Pancreas (tissue), 10 donors: Measurements from ENCODE around the gene SMU1. TPM values are rescaled to one million over a fixed set of nuclear protein-coding genes. Genes with fewer than 3 reads are reported as not detected.

Experiments used
- ATAC-seq, 4 donors: fragments of 200-7000 bp; cut with Tn5 transposase; one replicate each; pipeline versions ENCODE4 v1.8.0 to v1.9.1; 2020; ENCODE audit warnings: mild to moderate bottlenecking in 4 of 4, moderate library complexity in 4 of 4
- DNase-seq, 6 donors: peaks; one replicate each; pipeline ENCODE4 v3.0.0-alpha.2; 2020
- FAIRE-seq: peaks from 2 replicates; lab custom pipeline; 2012; peaks lifted over from hg19 to GRCh38; lab: Jason Lieb, UNC
- H3K27ac ChIP-seq, 4 donors: fragments of 200-600 bp; sonication (generic); 1 replicate in 3 of 4; 2 replicates in 1 of 4; pipeline versions ENCODE4 v1.5.0 to v1.8.0; 2020
- H3K27me3 ChIP-seq, 4 donors: fragments of 200-600 bp; one replicate each; pipeline ENCODE4 v1.8.0; 2021
- H3K36me3 ChIP-seq, 3 donors: fragments of 200-600 bp; sonication (generic) in 1 of 3; one replicate each; pipeline versions ENCODE4 v1.5.0 to v1.8.0; 2020 to 2021
- H3K4me1 ChIP-seq, 3 donors: fragments of 200-600 bp; one replicate each; pipeline ENCODE4 v1.8.0; 2021
- H3K4me3 ChIP-seq, 4 donors: fragments of 200-600 bp; sonication (generic) in 2 of 4; one replicate each; pipeline versions ENCODE4 v1.5.0 to v1.8.0; 2020 to 2021
- H3K9me3 ChIP-seq, 4 donors: fragments of 200-600 bp; one replicate each; pipeline ENCODE4 v1.8.0; 2021
- WGBS, 2 donors: extraction: QIAGEN DNeasy Blood & Tissue Kit; methylation state at CpG; one replicate each; pipeline ENCODE4 v1.1.7; 2013; 5-methylcytosine and 5-hydroxymethylcytosine counted together
- intact Hi-C, 3 donors: fragments of 100-400 bp; cut with DNase I; formaldehyde crosslinking; loops; one replicate each; pipeline versions ENCODE4 v1.11.1 to v1.14.2; 2022
- polyA plus RNA-seq, 2 donors: library from polyadenylated mRNA; stranded (reverse); fragments of 200-250 nt; gene quantifications; one replicate each; pipeline ENCODE4 v1.2.3, GENCODE V29; 2013
- total RNA-seq, 6 donors: library from RNA; stranded (reverse); fragmentation: NEBNext Ultra II Directional in 4 of 6; extraction: Animal tissue kit (Norgen Biotek cat#: 25700) in 4 of 6; gene quantifications; one replicate each; pipeline versions ENCODE4 v1.2.1 to v1.2.4, GENCODE V29; 2021 to 2023
- TF ChIP-seq, protein P1 (sequence below), 4 donors: fragments of 200-600 bp; sonication (generic) in 3 of 4; IDR thresholded peaks; one replicate each; pipeline versions ENCODE4 v1.5.0 to v1.8.0; 2021; ENCODE audit warnings: antibody characterized with exemption in 4 of 4
- donor health status: healthy with polysubstance abuse.
- donor health status: DM: no; HTN: no; CAD: no; lungs with moderate emphysema.
- donor health status: DM: no; HTN: no; CAD: no.
- donor health status: control.
- donor health status: control.
- donor health status: Bipolar disorder and iron deficiency.
- donor health status: DM: yes; HTN: yes; CAD: no.
- donor health status: DM: no; HTN: no; CAD: no.
- donor health status: DM: no; HTN: no; CAD: no.
- donor health status: DM: yes; HTN: yes; CAD: no.

Gene SMU1
- total and polyA plus RNA-seq, 8 donors = 3.5 to 10.3 (median 6.6) TPM

DNA sequence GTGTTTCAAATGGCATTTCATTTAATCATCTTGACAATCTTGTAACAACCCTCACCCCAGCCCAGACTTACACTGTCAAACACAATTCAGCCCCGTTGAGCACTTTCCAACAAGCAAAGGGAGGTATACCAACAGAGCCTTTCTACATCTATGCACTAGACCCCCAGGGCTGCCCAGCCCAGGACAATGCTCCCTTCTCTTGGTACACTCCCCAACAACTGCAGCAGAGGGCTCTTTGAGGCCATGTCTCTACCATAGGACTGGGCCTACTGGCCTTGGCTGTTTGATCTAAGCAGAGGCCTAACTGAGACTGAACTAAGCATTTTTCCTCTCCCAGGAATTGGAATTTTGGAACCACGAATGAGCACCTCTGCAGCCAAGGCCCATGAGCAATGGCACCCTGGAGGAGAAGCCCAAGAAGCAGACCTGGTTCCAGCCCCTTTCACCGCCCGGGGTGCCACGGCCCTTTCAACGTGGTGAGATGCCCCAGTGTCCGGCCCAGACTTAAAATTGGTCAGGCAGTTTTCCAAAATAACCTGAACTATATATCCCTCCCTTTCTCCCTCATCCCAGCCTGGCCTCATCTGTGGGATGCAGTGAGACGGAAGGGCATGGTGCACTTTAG, 47.0 kb upstream of the SMU1 start:
- FAIRE-seq (no peak), ATAC-seq (no peak), DNase-seq (no peak)
- H3K4me1 ChIP-seq = no peaks in the 10 kb centered on the region
- 92 to 96% methylated on average over 8 of the region's 8 CpGs for WGBS, 2 donors
- peaks cover 0 to 19% (median 0%) of the 10 kb centered on the region in 3 donors for H3K36me3 ChIP-seq
- H3K27me3 ChIP-seq = no peaks in the 10 kb centered on the region
- no peak overlapping the region for H3K27ac ChIP-seq
- intact Hi-C loops = no loop called here
- no peaks in the 10 kb centered on the region for H3K9me3 ChIP-seq
- TF ChIP-seq, protein P1, sequence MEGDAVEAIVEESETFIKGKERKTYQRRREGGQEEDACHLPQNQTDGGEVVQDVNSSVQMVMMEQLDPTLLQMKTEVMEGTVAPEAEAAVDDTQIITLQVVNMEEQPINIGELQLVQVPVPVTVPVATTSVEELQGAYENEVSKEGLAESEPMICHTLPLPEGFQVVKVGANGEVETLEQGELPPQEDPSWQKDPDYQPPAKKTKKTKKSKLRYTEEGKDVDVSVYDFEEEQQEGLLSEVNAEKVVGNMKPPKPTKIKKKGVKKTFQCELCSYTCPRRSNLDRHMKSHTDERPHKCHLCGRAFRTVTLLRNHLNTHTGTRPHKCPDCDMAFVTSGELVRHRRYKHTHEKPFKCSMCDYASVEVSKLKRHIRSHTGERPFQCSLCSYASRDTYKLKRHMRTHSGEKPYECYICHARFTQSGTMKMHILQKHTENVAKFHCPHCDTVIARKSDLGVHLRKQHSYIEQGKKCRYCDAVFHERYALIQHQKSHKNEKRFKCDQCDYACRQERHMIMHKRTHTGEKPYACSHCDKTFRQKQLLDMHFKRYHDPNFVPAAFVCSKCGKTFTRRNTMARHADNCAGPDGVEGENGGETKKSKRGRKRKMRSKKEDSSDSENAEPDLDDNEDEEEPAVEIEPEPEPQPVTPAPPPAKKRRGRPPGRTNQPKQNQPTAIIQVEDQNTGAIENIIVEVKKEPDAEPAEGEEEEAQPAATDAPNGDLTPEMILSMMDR (IDR thresholded peaks at IDR 0.05) = no peak
- H3K4me3 ChIP-seq = no peak overlapping the region

DNA sequence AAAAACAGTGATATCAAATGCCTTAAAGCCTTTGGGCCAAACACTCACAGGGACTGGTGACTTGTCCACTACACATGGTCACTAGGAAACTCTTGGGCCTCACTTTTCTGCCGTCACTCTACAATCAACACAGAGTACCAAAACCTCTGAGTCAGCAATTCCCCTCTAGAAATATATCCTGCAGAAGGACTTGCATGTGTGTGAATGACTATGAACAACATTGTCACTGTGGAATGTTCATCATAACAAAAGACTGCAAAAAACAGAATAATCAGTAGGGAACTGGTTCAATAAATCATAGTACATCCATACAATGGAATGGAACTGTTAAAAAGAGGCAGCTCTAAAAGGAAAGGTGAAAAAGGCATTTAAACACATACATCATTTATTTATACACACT, 44.1 kb upstream of the SMU1 start:
- Histone ChIP-seq H3K36me3 (peaks cover 0 to 26% (median 0%) of the 10 kb centered on the region in 3 donors), H3K4me1 (no peaks in the 10 kb centered on the region), H3K4me3 (no peak overlapping the region), H3K27me3 (no peaks in the 10 kb centered on the region), H3K27ac (no peak overlapping the region), H3K9me3 (no peaks in the 10 kb centered on the region)
- DNase-seq (no peak), ATAC-seq (no peak), FAIRE-seq (no peak)
- 83 to 100% methylated on average over 1 of the region's 1 CpG for WGBS, 2 donors
- intact Hi-C loops = no loop called here
- TF ChIP-seq, protein P1 (IDR thresholded peaks at IDR 0.05) = no peak

DNA sequence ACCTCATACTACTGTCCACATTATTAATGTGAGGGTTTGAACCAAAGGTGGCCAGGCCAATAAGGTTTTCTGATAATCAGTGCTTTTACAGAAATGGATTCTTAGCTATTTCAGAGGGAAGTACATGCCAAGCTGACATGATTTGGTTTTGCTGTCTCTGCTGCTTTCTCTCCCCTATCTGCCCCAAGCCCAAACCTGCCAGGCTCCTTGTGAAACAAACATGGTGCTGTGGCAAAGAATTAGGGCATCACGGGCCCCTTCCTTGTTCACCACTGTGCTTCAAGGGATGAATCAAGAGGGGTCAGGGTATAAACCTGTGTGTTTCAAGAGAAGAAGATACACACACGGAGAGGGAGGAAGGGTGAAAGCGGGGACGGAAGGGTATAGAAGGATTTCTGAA, 41.3 kb upstream of the SMU1 start:
- FAIRE-seq (no peak), DNase-seq (no peak), ATAC-seq (peak in 1 of 4 donors; percentile 46)
- Histone ChIP-seq H3K4me3 (no peak overlapping the region), H3K27me3 (no peaks in the 10 kb centered on the region), H3K27ac (no peak overlapping the region), H3K9me3 (no peaks in the 10 kb centered on the region), H3K36me3 (peaks cover 0 to 50% (median 0%) of the 10 kb centered on the region in 3 donors), H3K4me1 (no peaks in the 10 kb centered on the region)
- 93 to 98% methylated on average over 4 of the region's 4 CpGs for WGBS, 2 donors
- intact Hi-C loops = no loop called here
- TF ChIP-seq, protein P1 (IDR thresholded peaks at IDR 0.05) = no peak

DNA sequence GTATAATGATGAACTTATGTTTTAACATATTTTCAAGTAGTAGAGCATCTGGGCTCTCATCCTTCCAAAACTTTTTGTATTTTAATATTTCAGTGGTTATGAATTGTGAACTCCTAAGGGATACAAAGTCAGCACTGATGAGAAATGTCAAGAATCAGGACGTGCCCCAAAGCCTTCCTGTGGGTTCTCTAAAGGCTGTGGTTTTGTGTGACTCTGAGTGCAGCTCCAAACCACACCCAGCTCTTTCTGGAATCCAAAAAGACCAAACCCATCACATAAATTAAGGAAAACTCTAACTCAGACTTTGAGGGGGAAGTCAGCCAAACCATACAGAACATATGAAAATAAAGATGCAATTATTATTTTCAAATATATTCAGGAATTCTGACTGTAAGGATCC, 40.8 kb upstream of the SMU1 start:
- 76 to 83% methylated on average over 1 of the region's 1 CpG for WGBS, 2 donors
- ATAC-seq = peak in 1 of 4 donors; percentile 64
- intact Hi-C loops = no loop called here
- H3K36me3 ChIP-seq = peaks cover 0 to 53% (median 0%) of the 10 kb centered on the region in 3 donors
- TF ChIP-seq, protein P1 (IDR thresholded peaks at IDR 0.05) = no peak
- H3K4me3 ChIP-seq = no peak overlapping the region
- DNase-seq = no peak
- H3K27me3 ChIP-seq = no peaks in the 10 kb centered on the region
- FAIRE-seq = no peak
- H3K4me1 ChIP-seq = no peaks in the 10 kb centered on the region
- no peaks in the 10 kb centered on the region for H3K9me3 ChIP-seq
- no peak overlapping the region for H3K27ac ChIP-seq

DNA sequence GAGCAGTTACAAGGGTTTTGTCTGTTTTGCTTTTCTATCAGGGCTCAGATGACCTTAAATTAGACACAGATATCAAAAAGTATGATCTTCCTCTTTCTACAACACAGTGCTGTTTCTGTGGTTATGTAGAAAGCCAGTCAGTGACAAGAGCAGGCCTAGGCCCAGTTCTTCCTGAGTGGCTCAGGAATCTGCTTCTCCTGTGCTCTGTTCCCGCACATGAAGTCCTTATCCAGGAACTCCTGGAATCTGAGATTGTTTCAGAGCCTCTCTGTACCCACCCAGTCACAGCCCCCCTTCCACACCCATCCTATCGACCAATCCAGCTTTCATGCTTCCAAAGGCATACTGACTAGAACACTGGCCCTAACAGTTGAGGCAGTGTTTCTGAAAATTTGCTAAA, 40.4 kb upstream of the SMU1 start:
- ATAC-seq (peak in 1 of 4 donors; percentile 63), FAIRE-seq (no peak), DNase-seq (no peak)
- Histone ChIP-seq H3K36me3 (peaks cover 0 to 57% (median 0%) of the 10 kb centered on the region in 3 donors), H3K9me3 (no peaks in the 10 kb centered on the region), H3K4me1 (no peaks in the 10 kb centered on the region), H3K27ac (no peak overlapping the region), H3K27me3 (no peaks in the 10 kb centered on the region), H3K4me3 (no peak overlapping the region)
- intact Hi-C loops = no loop called here
- TF ChIP-seq, protein P1 (IDR thresholded peaks at IDR 0.05) = no peak
- WGBS, 2 donors = 84 to 92% methylated on average over 2 of the region's 2 CpGs
